ENCODE results near the gene RNF207.

GRCh38 chr1:6181347-6181770 is 24.6 kb upstream of the RNF207 start:
- TF ChIP-seq CTCF (IDR thresholded peaks at IDR 0.05) (no peak), ZFX (IDR thresholded peaks at IDR 0.05; ENCODE audit: borderline replicate concordance) (no peak)

All from 22Rv1 (cell line).